ENCODE measurements around the gene TIGD3.

The TIGD3 gene

DNA sequence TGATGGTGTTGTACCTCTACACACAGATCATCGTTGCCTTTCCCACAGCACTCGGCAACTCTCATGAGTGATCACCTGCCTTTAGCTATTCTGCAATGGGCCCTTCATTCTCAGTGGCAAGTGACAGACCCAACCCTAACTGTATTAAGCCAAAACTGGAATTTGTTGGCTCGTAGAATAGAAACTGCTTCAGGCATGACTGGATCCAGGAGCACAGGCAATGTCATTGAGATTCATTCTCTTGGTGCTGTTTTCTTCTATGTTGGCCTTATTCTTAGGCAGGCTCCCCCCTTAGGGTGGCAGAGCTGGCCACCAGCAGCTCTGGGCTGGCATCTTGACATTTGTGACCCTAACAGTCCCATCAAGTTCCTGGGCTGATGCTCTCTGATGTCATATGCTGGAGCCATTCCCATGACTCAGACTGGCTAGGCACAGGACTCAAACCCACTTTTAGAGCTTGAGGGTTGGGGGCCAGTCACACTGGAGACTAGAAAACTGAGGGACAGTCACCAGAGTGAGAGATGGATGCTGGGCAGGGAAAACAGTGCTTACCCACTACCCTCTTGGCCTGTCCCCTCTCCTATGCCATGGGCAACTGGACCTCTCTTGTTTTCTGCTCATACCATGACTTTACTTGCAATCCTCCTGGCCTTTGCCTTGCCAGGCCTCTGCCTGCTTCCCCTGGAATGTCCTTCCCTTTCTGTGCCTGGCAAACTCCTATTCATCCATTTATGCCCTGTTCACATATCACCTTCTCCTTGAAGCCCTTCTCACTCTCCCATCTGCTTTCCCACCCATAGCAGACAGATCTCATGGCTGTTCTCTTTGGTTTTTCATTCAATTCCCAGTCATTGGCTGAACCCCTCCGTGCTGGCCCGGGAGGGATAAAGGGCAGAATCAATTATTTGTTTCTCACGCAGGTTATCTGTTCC is 47.0 kb upstream of the TIGD3 start:
- H3K79me2 ChIP-seq (ENCODE audit: insufficient read depth, low read length): no peaks in the 10 kb centered on the region

DNA sequence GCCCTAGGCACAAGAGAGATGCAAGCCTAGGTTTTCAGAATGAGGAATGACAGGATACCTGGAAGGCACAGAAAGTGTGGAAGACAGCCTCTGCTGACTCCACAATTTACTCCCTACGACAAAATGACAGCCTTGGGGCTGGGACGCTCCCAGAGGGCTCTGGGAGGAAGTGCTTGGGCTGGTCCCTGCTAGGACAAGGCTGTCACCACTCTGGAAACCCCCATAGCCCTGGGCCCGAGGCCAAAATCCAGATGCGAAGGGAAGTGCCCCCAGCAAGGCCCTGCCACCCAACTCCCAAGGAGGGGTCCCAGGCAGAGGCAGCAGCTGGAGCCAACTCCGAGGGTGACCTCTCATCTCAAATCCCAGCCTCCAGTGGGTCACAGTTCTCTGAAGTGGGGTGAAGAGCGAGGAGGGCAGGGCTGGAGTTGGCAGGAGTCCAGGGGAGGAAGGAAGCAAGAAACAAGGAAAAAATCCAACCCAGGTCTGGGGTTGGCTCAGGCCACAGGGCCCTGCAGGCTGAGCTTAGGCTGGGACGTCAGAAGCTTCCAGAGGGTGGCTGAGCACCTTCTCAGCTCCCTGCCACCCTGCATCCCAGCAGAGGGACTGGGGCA is 46.2 kb upstream of the TIGD3 start:
- Histone ChIP-seq H3K27me3 (ENCODE audit: insufficient read depth, low read length) (peaks cover 3% of the 10 kb centered on the region; the same call in 1 of the 2 replicates), H2AFZ (ENCODE audit: low read length) (no peak overlapping the region), H3K4me1 (ENCODE audit: insufficient read depth, low read length, severe bottlenecking) (no peaks in the 10 kb centered on the region), H3K4me2 (ENCODE audit: low read length) (no peak overlapping the region), H3K27ac (ENCODE audit: low read depth, low read length, poor library complexity, severe bottlenecking) (no peak overlapping the region), H3K9me2 (ENCODE audit: low read depth, low read length) (no peaks in the 10 kb centered on the region), H3K36me3 (ENCODE audit: insufficient read depth, low read length) (peaks cover 8% of the 10 kb centered on the region; the same call in 1 of the 2 replicates), H3F3A (ENCODE audit: insufficient read depth, low read length) (no peaks in the 10 kb centered on the region), H3K4me3 (ENCODE audit: low read depth, low read length, poor library complexity, severe bottlenecking) (no peak overlapping the region), H3K79me2 (ENCODE audit: insufficient read depth, low read length) (no peaks in the 10 kb centered on the region), H4K20me1 (ENCODE audit: insufficient read depth, low read length) (no peaks in the 10 kb centered on the region), H3K9ac (ENCODE audit: low read length) (no peak overlapping the region), H3K9me3 (ENCODE audit: low read length) (no peaks in the 10 kb centered on the region)
- TF ChIP-seq EZH2 (IDR thresholded peaks at IDR 0.05; ENCODE audit: borderline replicate concordance, low read length): no peak
- TF ChIP-seq, protein P1, sequence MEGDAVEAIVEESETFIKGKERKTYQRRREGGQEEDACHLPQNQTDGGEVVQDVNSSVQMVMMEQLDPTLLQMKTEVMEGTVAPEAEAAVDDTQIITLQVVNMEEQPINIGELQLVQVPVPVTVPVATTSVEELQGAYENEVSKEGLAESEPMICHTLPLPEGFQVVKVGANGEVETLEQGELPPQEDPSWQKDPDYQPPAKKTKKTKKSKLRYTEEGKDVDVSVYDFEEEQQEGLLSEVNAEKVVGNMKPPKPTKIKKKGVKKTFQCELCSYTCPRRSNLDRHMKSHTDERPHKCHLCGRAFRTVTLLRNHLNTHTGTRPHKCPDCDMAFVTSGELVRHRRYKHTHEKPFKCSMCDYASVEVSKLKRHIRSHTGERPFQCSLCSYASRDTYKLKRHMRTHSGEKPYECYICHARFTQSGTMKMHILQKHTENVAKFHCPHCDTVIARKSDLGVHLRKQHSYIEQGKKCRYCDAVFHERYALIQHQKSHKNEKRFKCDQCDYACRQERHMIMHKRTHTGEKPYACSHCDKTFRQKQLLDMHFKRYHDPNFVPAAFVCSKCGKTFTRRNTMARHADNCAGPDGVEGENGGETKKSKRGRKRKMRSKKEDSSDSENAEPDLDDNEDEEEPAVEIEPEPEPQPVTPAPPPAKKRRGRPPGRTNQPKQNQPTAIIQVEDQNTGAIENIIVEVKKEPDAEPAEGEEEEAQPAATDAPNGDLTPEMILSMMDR (IDR thresholded peaks at IDR 0.05; ENCODE audit: low read length): no peak

More for the DNA sequence above, 47.0 kb upstream of the TIGD3 start:
- no peaks in the 10 kb centered on the region for H3F3A ChIP-seq (ENCODE audit: insufficient read depth, low read length)
- no peak overlapping the region for H3K4me3 ChIP-seq (ENCODE audit: low read depth, low read length, poor library complexity, severe bottlenecking)
- no peak overlapping the region for H2AFZ ChIP-seq (ENCODE audit: low read length)
- no peaks in the 10 kb centered on the region for H3K9me2 ChIP-seq (ENCODE audit: low read depth, low read length)
- H4K20me1 ChIP-seq (ENCODE audit: insufficient read depth, low read length): no peaks in the 10 kb centered on the region
- peaks cover 13% of the 10 kb centered on the region; the same call in 1 of the 2 replicates for H3K36me3 ChIP-seq (ENCODE audit: insufficient read depth, low read length)
- H3K9ac ChIP-seq (ENCODE audit: low read length): no peak overlapping the region
- H3K27ac ChIP-seq (ENCODE audit: low read depth, low read length, poor library complexity, severe bottlenecking): no peak overlapping the region
- H3K9me3 ChIP-seq (ENCODE audit: low read length): no peaks in the 10 kb centered on the region
- no peak for TF ChIP-seq EZH2 (IDR thresholded peaks at IDR 0.05; ENCODE audit: borderline replicate concordance, low read length)
- TF ChIP-seq, protein P1 (IDR thresholded peaks at IDR 0.05; ENCODE audit: low read length): no peak
- H3K27me3 ChIP-seq (ENCODE audit: insufficient read depth, low read length): no peaks in the 10 kb centered on the region
- no peaks in the 10 kb centered on the region for H3K4me1 ChIP-seq (ENCODE audit: insufficient read depth, low read length, severe bottlenecking)
- no peak overlapping the region for H3K4me2 ChIP-seq (ENCODE audit: low read length)

DNA sequence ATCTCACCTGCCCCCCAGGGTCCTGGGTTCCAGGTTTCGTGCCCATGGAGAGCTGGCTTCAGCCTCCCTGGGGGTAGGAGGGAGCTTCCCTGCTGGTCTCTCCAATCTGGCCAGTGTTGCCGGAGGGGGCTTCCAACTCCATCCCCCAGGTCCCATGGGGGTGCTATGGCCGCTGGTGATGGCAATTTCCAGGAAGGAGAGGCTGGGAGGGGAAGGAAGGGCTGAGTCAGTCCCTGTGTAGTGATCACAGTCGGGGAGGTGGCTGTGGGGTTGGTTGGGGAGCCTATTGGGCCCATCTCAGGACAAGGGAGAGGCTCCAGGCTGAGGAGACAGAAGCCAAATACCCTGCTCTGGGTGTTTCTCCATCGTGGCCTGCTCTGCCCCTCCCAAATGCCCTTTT is 45.5 kb upstream of the TIGD3 start:
- no peaks in the 10 kb centered on the region for H3K4me1 ChIP-seq (ENCODE audit: insufficient read depth, low read length, severe bottlenecking)
- no peaks in the 10 kb centered on the region for H3K9me2 ChIP-seq (ENCODE audit: low read depth, low read length)
- H3K4me2 ChIP-seq (ENCODE audit: low read length): no peak overlapping the region
- H4K20me1 ChIP-seq (ENCODE audit: insufficient read depth, low read length): no peaks in the 10 kb centered on the region
- no peak overlapping the region for H3K27ac ChIP-seq (ENCODE audit: low read depth, low read length, poor library complexity, severe bottlenecking)
- H3K4me3 ChIP-seq (ENCODE audit: low read depth, low read length, poor library complexity, severe bottlenecking): no peak overlapping the region
- H2AFZ ChIP-seq (ENCODE audit: low read length): no peak overlapping the region
- TF ChIP-seq, protein P1 (IDR thresholded peaks at IDR 0.05; ENCODE audit: low read length): no peak
- TF ChIP-seq EZH2 (IDR thresholded peaks at IDR 0.05; ENCODE audit: borderline replicate concordance, low read length): no peak
- H3K9me3 ChIP-seq (ENCODE audit: low read length): no peaks in the 10 kb centered on the region
- H3F3A ChIP-seq (ENCODE audit: insufficient read depth, low read length): no peaks in the 10 kb centered on the region
- H3K36me3 ChIP-seq (ENCODE audit: insufficient read depth, low read length): peaks cover 2% of the 10 kb centered on the region; the same call in 1 of the 2 replicates
- no peaks in the 10 kb centered on the region for H3K79me2 ChIP-seq (ENCODE audit: insufficient read depth, low read length)
- H3K27me3 ChIP-seq (ENCODE audit: insufficient read depth, low read length): peaks cover 9% of the 10 kb centered on the region; the same call in 1 of the 2 replicates
- H3K9ac ChIP-seq (ENCODE audit: low read length): no peak overlapping the region
